GM12878 (cell line): ENCODE results near the gene GRAMD1B. TPM values are rescaled to one million over a fixed set of nuclear protein-coding genes. Genes with fewer than 3 reads are reported as not detected.

ENCODE experiments used
- BCL11A ChIP-seq: IDR thresholded peaks from 2 replicates; pipeline ENCODE4 v1.6.1; 2011; ENCODE audit warnings: low read depth, low read length
- CHD2 ChIP-seq: IDR thresholded peaks from 2 replicates; pipeline ENCODE4 v1.6.1; 2011; ENCODE audit warnings: low read depth, low read length, improper control_type of control experiment, borderline replicate concordance
- CHD4 ChIP-seq: fragments of 200-600 bp; sonication (generic); IDR thresholded peaks from 2 replicates; pipeline ENCODE4 v1.6.1; 2016; ENCODE audit warnings: mild to moderate bottlenecking
- CREM ChIP-seq: IDR thresholded peaks from 2 replicates; pipeline ENCODE4 v1.6.1; 2014; ENCODE audit warnings: antibody characterized with exemption, low read depth
- FOXM1 ChIP-seq: IDR thresholded peaks from 2 replicates; pipeline ENCODE4 v1.6.1; 2012; ENCODE audit warnings: low read depth, mild to moderate bottlenecking, inconsistent platforms, low read length, moderate library complexity
- HDAC6 ChIP-seq: fragments of 200-600 bp; sonication (generic); IDR thresholded peaks from one replicate; pipeline ENCODE4 v1.8.0; 2017; ENCODE audit warnings: antibody characterized with exemption; ENCODE audit not compliant: unreplicated experiment
- JUNB ChIP-seq: IDR thresholded peaks from 2 replicates; pipeline ENCODE4 v1.6.1; 2016; ENCODE audit warnings: antibody characterized with exemption, mild to moderate bottlenecking
- MAX ChIP-seq: IDR thresholded peaks from 2 replicates; pipeline ENCODE4 v1.6.1; 2012; ENCODE audit warnings: low read depth, low read length, improper control_type of control experiment
- NBN ChIP-seq: fragments of 450-650 bp; IDR thresholded peaks from 2 replicates; pipeline ENCODE4 v1.6.1; 2016
- POLR2A ChIP-seq: IDR thresholded peaks from 2 replicates; pipeline ENCODE4 v1.6.1; 2011; ENCODE audit warnings: low read depth, mild to moderate bottlenecking, low read length
- RB1 ChIP-seq: fragments of 450-650 bp; formaldehyde crosslinking; IDR thresholded peaks from 2 replicates; pipeline ENCODE4 v1.6.1; 2017; ENCODE audit warnings: mild to moderate bottlenecking, borderline replicate concordance
- SMAD5 ChIP-seq: IDR thresholded peaks from 2 replicates; pipeline ENCODE4 v1.6.1; 2016; ENCODE audit warnings: antibody characterized with exemption, low read depth
- SMARCA5 ChIP-seq: fragments of 450-650 bp; IDR thresholded peaks from 2 replicates; pipeline ENCODE4 v1.6.1; 2017; ENCODE audit warnings: mild to moderate bottlenecking
- SRF ChIP-seq, 2 experiments: IDR thresholded peaks; 2 replicates each; pipeline ENCODE4 v1.6.1; 2011; ENCODE audit warnings: low read depth in 2 of 2, low read length in 2 of 2, mild to moderate bottlenecking in 1 of 2, moderate library complexity in 1 of 2
- ZBTB4 ChIP-seq: fragments of 450-650 bp; formaldehyde crosslinking; IDR thresholded peaks from 2 replicates; pipeline ENCODE4 v1.4.0; 2022; ENCODE audit warnings: mild to moderate bottlenecking, moderate library complexity
- polyA plus RNA-seq, 11 experiments: library from polyadenylated mRNA; depleted of rRNA in 4 of 11; unstranded in 6 of 11; stranded (reverse) in 5 of 11; fragments of >200 nt; fragmentation: Nextera tagmentation in 4 of 11; fragmentation: Illumina TruSeq in 1 of 11; extraction: Ambion mirVana in 4 of 11; extraction: Trizol in 1 of 11; gene quantifications; 1 replicate in 1 of 11; 2 replicates in 10 of 11; pipeline versions ENCODE4 v1.2.1 to v1.2.3, GENCODE V29; 2011 to 2016; ENCODE audit warnings: inconsistent platforms in 2 of 11, missing spikeins in 2 of 11, low read depth in 1 of 11
- total RNA-seq, 4 experiments: library from RNA; depleted of rRNA in 3 of 4; stranded (reverse); fragments of >200 nt in 3 of 4; fragmentation: Illumina TruSeq in 1 of 4; extraction: Trizol in 1 of 4; gene quantifications; 2 replicates each; pipeline versions ENCODE4 v1.2.1 to v1.2.3, GENCODE V29; 2013 to 2021
- TF ChIP-seq, protein P1 (sequence below): IDR thresholded peaks from 2 replicates; pipeline ENCODE4 v1.6.1; 2012; ENCODE audit warnings: mild to moderate bottlenecking, low read depth, low read length
- TF ChIP-seq, protein P2 (sequence below): fragments of 450-650 bp; formaldehyde crosslinking; IDR thresholded peaks from 2 replicates; pipeline ENCODE4 v1.4.0; 2020; ENCODE audit warnings: mild to moderate bottlenecking, moderate library complexity
- TF ChIP-seq, protein P3 (sequence below): fragments of 450-650 bp; IDR thresholded peaks from 2 replicates; pipeline ENCODE4 v1.6.1; 2017; ENCODE audit warnings: borderline replicate concordance

GRAMD1B gene
- total and polyA plus RNA-seq, 10 of the 15 experiments (the other 5 are each of a cell fraction or from before 2014, with no cell fraction given): 1.9 to 49.1 (median 26.9) TPM

- no peak for TF ChIP-seq ZBTB4
- TF ChIP-seq, protein P1, sequence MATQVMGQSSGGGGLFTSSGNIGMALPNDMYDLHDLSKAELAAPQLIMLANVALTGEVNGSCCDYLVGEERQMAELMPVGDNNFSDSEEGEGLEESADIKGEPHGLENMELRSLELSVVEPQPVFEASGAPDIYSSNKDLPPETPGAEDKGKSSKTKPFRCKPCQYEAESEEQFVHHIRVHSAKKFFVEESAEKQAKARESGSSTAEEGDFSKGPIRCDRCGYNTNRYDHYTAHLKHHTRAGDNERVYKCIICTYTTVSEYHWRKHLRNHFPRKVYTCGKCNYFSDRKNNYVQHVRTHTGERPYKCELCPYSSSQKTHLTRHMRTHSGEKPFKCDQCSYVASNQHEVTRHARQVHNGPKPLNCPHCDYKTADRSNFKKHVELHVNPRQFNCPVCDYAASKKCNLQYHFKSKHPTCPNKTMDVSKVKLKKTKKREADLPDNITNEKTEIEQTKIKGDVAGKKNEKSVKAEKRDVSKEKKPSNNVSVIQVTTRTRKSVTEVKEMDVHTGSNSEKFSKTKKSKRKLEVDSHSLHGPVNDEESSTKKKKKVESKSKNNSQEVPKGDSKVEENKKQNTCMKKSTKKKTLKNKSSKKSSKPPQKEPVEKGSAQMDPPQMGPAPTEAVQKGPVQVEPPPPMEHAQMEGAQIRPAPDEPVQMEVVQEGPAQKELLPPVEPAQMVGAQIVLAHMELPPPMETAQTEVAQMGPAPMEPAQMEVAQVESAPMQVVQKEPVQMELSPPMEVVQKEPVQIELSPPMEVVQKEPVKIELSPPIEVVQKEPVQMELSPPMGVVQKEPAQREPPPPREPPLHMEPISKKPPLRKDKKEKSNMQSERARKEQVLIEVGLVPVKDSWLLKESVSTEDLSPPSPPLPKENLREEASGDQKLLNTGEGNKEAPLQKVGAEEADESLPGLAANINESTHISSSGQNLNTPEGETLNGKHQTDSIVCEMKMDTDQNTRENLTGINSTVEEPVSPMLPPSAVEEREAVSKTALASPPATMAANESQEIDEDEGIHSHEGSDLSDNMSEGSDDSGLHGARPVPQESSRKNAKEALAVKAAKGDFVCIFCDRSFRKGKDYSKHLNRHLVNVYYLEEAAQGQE: no peak
- TF ChIP-seq JUNB: peak; percentile 71
- no peak for TF ChIP-seq CHD2
- TF ChIP-seq POLR2A: no peak
- no peak for TF ChIP-seq MAX
- no peak for TF ChIP-seq HDAC6
- TF ChIP-seq SMARCA5: no peak
- no peak for TF ChIP-seq CREM
- TF ChIP-seq SMAD5: no peak
- TF ChIP-seq RB1: no peak
- peak; percentile 8; the same call in 1 of the 2 replicates for TF ChIP-seq BCL11A
- TF ChIP-seq, protein P2, sequence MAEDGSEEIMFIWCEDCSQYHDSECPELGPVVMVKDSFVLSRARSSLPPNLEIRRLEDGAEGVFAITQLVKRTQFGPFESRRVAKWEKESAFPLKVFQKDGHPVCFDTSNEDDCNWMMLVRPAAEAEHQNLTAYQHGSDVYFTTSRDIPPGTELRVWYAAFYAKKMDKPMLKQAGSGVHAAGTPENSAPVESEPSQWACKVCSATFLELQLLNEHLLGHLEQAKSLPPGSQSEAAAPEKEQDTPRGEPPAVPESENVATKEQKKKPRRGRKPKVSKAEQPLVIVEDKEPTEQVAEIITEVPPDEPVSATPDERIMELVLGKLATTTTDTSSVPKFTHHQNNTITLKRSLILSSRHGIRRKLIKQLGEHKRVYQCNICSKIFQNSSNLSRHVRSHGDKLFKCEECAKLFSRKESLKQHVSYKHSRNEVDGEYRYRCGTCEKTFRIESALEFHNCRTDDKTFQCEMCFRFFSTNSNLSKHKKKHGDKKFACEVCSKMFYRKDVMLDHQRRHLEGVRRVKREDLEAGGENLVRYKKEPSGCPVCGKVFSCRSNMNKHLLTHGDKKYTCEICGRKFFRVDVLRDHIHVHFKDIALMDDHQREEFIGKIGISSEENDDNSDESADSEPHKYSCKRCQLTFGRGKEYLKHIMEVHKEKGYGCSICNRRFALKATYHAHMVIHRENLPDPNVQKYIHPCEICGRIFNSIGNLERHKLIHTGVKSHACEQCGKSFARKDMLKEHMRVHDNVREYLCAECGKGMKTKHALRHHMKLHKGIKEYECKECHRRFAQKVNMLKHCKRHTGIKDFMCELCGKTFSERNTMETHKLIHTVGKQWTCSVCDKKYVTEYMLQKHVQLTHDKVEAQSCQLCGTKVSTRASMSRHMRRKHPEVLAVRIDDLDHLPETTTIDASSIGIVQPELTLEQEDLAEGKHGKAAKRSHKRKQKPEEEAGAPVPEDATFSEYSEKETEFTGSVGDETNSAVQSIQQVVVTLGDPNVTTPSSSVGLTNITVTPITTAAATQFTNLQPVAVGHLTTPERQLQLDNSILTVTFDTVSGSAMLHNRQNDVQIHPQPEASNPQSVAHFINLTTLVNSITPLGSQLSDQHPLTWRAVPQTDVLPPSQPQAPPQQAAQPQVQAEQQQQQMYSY (CRISPR knock-in tag): no peak
- TF ChIP-seq FOXM1: peak; percentile 52; the same call in 1 of the 2 replicates
- no peak for TF ChIP-seq NBN
- TF ChIP-seq, protein P3, sequence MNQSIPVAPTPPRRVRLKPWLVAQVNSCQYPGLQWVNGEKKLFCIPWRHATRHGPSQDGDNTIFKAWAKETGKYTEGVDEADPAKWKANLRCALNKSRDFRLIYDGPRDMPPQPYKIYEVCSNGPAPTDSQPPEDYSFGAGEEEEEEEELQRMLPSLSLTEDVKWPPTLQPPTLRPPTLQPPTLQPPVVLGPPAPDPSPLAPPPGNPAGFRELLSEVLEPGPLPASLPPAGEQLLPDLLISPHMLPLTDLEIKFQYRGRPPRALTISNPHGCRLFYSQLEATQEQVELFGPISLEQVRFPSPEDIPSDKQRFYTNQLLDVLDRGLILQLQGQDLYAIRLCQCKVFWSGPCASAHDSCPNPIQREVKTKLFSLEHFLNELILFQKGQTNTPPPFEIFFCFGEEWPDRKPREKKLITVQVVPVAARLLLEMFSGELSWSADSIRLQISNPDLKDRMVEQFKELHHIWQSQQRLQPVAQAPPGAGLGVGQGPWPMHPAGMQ: no peak
- no peak for TF ChIP-seq SRF (IDR thresholded peaks at IDR 0.05; ENCODE audit: low read depth in 2 of 2, low read length in 2 of 2)
- TF ChIP-seq CHD4: no peak
These were observed 37.2 kb upstream of the GRAMD1B start (continued) for GRCh38 chr11:123392844-123393243.
